Measurements from ENCODE around the gene PNKP.

The PNKP gene

GRCh38 chr19:49874503-49875157 is 7.3 kb upstream of the PNKP start:
- DNase-seq = no peak

- no peak for DNase-seq
Measured at GRCh38 chr19:49873834-49874233, 6.5 kb upstream of the PNKP start.

- no peak for DNase-seq
Measured at GRCh38 chr19:49873129-49873521, 5.7 kb upstream of the PNKP start.

- DNase-seq = no peak
Measured at GRCh38 chr19:49872245-49873128, 5.1 kb upstream of the PNKP start.

- no peak for DNase-seq
Measured at GRCh38 chr19:49871349-49871985, 4.1 kb upstream of the PNKP start.

DNA sequence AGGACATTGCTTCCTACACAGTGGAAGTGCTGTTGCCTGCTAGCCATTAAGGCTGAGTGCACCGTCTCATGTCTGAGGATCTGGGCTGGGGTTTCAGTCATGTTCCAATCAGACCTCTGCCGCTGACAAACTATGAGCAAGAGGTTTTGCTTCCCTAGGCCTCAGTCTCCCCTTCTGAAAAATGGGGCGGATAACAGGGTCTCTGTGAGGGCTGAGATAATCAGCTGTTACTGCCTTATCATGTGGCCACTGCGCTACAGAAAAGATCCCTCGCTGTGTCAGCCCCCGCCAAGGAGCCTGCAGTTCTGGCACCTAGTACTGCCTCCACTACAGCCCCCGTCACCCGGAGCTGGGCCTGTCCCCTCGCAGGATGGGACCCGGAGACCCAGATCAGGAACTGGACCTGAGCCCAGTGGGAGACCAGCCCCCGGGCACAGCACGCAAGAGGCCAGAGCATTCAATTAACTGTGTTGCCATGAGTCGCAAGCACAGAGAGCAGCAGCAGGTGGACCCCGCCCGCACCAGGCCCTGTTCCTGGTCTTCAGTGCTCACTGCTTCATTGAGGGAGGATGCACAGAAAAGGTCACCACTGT is 3.0 kb upstream of the PNKP start:
- DNase-seq = no peak

DNA sequence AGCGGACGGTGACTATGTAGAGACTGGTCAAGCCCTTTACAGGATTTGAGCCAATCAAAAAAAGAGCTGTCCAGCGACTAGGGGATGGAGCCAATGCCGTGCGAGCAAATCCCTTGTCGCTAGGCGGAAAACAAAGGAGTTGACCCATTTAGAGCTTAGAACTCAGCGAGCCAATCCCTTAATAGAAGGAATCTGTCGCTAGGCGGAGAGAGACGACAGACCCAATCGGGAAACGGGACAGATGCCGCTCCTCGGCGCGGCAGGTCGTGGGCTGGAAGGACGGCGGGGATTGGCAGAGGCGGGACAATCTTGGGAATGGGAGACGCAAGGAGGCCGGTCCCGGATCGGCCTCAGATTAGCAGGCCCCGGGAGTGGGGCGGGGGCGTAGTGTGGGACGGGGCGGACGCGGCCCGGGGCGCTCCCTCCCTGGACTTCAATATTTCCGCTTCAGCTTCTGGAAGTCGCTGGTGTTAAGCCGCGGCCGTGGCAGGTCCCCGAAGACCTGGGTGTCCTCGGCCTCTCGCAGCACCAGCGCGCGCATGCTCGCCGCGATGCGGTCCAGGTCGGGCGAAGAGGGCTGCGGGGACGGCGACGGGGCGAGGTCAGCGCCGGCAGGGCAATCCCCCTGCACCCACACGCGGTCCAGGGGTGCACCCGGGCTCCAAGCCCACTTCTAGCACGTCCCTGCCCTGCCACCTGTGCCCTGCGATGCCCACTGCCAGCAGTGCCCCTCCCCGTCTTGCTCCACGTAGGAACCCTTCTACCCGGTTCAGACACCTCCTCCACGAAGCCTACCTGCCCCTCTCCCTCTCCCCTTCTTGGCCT is 2.3 kb upstream of the PNKP start:
- DNase-seq = peak; percentile 99

- no peak for DNase-seq
Measured at GRCh38 chr19:49869009-49869483, 1.7 kb upstream of the PNKP start.

DNA sequence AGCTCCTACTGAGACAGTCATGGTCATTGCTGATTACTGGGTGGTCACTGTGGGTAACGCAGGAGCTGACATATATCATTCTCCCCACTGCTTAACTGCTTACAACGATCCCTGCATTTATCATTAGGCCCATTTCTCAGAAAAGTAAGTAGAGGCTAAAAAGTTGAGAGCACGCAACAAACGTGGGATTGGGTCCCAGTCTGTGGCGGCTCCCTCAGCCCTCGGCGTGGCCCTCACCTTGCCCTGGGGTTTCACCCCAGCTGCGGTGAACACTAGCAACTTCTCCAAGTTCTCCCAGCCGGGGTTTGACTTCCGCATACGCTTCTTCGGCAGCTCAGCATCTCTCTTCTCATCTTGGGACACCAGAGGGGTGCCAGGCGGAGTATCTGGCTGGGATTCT is 2.5 kb downstream of the PNKP start:
- DNase-seq = no peak

DNA sequence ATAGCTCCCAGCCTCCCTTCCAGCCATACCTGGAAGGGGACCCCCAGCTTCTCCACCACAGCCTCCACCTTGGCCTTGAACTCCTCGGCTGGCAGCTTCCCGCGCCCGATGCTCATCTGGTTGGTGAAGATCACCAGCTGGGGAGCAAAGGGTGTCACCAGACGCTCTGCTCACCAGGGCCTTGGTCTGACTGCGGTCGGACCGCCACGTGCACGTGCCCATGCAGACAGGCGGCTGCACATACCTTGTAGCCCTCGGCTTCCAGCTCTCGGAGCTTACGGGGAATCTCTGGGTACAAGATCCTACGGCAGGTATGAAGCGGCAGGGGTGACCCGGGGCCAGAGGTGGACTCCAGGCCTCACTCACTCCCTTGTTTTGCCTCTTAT is 3.4 kb downstream of the PNKP start:
- DNase-seq = no peak

DNA sequence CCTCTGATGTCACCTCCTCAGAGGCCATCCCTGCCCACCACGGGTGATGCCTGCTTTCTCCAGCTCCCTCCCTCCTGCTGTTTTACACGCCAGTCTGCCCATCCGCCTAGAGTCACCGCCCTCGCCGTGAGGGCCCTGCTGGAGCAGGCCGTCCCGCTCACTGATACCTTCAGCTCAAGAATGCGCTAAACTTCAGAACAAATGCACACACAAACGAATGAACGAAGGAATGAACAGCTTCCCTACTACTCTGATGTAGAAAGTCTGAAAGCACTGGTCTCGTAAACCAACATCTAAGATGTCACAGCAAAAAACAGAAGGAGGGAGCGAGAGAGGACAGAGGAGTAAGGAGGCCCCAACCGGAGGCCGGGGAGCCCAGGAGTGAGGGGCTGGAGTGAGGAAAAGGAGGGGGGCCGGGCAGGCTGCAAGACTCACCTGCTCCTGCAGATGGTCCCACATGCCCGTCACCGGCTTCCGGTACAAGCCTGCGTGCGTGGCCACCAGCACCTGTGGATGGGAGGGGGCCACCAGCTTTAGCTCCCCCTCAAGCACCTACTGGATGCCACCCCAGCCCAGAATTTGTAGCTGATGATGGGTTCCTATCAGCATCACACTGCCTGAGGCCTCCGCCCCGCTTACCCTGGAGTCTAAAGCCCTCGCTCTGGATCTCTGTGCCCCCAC is 4.0 kb downstream of the PNKP start:
- no peak for DNase-seq

DNA sequence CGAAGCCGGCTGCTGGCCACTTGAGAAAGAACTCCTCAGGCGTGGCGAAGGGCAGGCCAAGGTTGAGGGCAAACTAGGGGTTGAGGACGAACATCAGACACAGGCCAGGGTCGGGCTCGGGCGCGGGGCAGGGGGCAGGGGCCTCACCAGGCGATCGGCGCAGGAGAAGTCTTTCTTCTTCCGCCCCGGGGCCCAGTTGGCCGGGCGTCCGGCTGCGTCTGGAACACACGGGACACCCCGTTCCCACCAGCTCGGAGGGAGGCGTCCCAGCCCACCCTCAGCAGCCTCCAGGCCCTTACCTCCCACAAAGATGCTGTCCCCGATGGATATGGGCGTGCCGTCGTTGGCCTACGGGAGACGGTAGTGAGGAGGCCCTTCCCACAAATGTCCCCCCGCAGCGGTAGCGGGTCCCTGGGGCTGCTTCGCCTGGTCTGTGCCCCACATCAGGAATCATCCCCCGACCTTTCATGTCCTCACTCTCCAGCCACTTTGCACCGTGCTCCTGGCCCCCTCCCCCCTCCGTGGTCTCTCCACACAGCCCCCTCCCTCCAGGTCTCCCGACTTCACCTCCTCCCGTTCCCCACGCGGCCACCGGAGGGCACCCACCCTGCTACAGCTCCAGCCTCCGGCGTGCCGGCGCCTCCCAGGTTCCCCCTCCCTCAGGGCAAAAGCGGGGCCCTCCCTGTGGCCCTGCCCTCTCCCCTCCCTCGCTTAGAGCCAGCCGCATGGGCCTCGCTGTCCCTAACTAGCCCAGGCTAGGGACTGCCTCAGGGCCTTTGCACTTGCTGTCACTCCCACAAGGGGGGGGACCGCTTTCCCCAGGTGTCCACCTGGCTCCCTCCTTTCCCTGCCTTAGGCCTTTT is 4.8 kb downstream of the PNKP start:
- no peak for DNase-seq

GRCh38 chr19:49861541-49862378 is 5.6 kb downstream of the PNKP start:
- no peak for DNase-seq

GRCh38 chr19:49861107-49861506 is 6.3 kb downstream of the PNKP start:
- DNase-seq = no peak

GRCh38 chr19:49860336-49861102 is 6.9 kb downstream of the PNKP start:
- DNase-seq = no peak

DNA sequence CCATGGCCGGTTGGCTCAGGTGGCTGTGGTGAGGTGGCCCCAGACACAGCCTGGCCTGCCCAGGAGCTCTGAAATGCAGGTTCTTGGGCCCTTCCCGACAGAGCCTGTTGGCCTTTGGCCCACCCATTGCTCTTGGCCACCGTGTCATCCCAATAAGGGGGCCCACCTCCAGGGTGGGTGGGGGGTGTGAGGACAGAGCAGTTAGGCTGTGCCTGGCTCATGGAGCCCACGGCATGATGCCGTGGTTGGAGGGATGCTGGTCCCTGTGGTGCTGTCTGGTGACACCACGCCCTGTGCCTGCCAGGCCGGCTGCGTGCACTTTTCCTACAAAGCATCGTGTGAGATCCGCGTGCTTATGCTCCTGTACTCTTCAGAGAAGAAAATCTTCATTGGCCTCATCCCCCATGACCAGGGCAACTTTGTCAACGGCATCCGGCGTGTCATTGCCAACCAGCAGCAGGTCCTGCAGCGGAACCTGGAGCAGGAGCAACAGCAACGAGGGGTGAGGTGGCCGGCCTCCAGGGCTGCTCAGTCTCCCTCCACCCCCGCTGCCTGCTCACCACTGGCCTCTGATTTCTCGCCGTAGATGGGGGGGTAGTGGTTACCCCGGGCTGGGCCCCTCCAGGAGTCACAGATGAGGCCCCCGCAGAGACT is 7.6 kb downstream of the PNKP start:
- no peak for DNase-seq

- DNase-seq = no peak
Measured at GRCh38 chr19:49858088-49858985, 9.0 kb downstream of the PNKP start.

GRCh38 chr19:49857838-49858087 is 9.6 kb downstream of the PNKP start:
- no peak for DNase-seq
